LHCN-M2 (cell line): ENCODE measurements around the gene THPO. TPM values are rescaled to one million over a fixed set of nuclear protein-coding genes. Genes with fewer than 3 reads are reported as not detected.

Experiments
- DNase-seq: peaks from one replicate; pipeline ENCODE4 v3.0.0-alpha.2; 2012; ENCODE audit warnings: low read depth
- total RNA-seq: library from RNA; depleted of rRNA; stranded (reverse); fragments of >200 nt; gene quantifications from 2 replicates; pipeline ENCODE4 v1.2.3, GENCODE V29; 2014; rRNA removed

THPO gene
- total RNA-seq, 1 experiment from 2014 or later = not detected

- DNase-seq = no peak
Observed at GRCh38 chr3:184335291-184335660, 42.7 kb downstream of the THPO start.

GRCh38 chr3:184334470-184335158 lies 43.4 kb downstream of the THPO start:
- DNase-seq = peak; percentile 66

- no peak for DNase-seq
Observed at GRCh38 chr3:184333700-184334099, 44.3 kb downstream of the THPO start.

- DNase-seq = no peak
Observed at GRCh38 chr3:184333190-184333589, 44.8 kb downstream of the THPO start.

GRCh38 chr3:184332370-184333090 lies 45.5 kb downstream of the THPO start:
- peak; percentile 85 for DNase-seq

GRCh38 chr3:184328516-184328915 lies 49.5 kb downstream of the THPO start:
- DNase-seq = no peak

- DNase-seq = no peak
Observed at GRCh38 chr3:184327171-184327570, 50.8 kb downstream of the THPO start.

- DNase-seq = no peak
Observed at GRCh38 chr3:184325715-184326369, 52.2 kb downstream of the THPO start.

GRCh38 chr3:184325269-184325668 lies 52.7 kb downstream of the THPO start:
- DNase-seq = no peak

GRCh38 chr3:184323696-184324095 lies 54.3 kb downstream of the THPO start:
- DNase-seq = no peak

GRCh38 chr3:184322731-184323487 lies 55.1 kb downstream of the THPO start:
- DNase-seq = no peak

Other genes starting within 250 kb of the THPO start
- 35.4 and 40.8 TPM in 2 replicates for gene EIF2B5, start 242.8 kb downstream of the THPO start, total RNA-seq
- 50.1 and 63.5 TPM in 2 replicates for gene DVL3, start 222.8 kb downstream of the THPO start, total RNA-seq
- gene AP2M1, start 203.4 kb downstream of the THPO start, total RNA-seq = 569 and 621 TPM in 2 replicates
- gene ABCF3, start 192.0 kb downstream of the THPO start, total RNA-seq = 34.8 and 45.4 TPM in 2 replicates
- gene VWA5B2, start 148.6 kb downstream of the THPO start, total RNA-seq = not detected in 2 replicates
- gene ALG3, start 129.2 kb downstream of the THPO start, total RNA-seq = 71.4 and 77.7 TPM in 2 replicates
- gene EEF1AKMT4, start 128.5 kb downstream of the THPO start, total RNA-seq = 2.9 and 5.2 TPM in 2 replicates
- gene CAMK2N2, start 116.7 kb downstream of the THPO start, total RNA-seq = 0.69 TPM in 1 of 2 replicates, not detected in the other
- not detected in 2 replicates for gene ECE2, start 102.2 kb downstream of the THPO start, total RNA-seq
- gene PSMD2, start 79.0 kb downstream of the THPO start, total RNA-seq = 623 and 688 TPM in 2 replicates
- 302 and 321 TPM in 2 replicates for gene EIF4G1, start 63.6 kb downstream of the THPO start, total RNA-seq
- 7.1 and 7.6 TPM in 2 replicates for gene FAM131A, start 40.6 kb downstream of the THPO start, total RNA-seq
- gene CLCN2, start 16.6 kb downstream of the THPO start, total RNA-seq = 4.4 and 5.9 TPM in 2 replicates
- gene POLR2H, start 16.5 kb downstream of the THPO start, total RNA-seq = 106 and 116 TPM in 2 replicates
- 0.11 and 1.7 TPM in 2 replicates for gene CHRD, start 1.8 kb upstream of the THPO start, total RNA-seq
- 2.5 and 4.2 TPM in 2 replicates for gene EPHB3, start 183.6 kb upstream of the THPO start, total RNA-seq